HK-2 (cell line): ENCODE measurements around the gene GRPEL1.

ENCODE experiments used
- DNase-seq: peaks from one replicate; pipeline ENCODE4 v3.0.0-alpha.2; 2018; ENCODE audit not compliant: unreplicated experiment

GRPEL1 gene

DNA sequence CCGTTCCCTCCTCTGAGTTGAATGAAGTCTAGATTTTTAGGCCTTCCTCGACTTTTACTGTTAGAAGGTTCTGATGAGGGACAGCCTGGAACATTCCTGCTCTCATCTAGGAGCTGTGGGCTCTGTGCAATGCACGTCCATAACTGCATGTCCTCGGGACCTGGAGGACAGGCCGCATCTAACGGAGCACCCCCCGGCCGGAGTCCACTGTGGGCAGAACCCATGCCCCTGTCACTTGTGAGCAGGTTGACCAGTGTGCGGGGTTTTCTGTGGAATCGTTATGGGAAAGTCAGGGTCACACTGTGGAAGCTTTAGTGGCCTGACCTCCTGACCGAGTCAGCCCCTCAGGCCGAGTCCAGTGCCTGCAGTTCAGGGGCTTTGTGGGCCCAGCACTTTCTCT, 44.0 kb downstream of the GRPEL1 start:
- no peak for DNase-seq

DNA sequence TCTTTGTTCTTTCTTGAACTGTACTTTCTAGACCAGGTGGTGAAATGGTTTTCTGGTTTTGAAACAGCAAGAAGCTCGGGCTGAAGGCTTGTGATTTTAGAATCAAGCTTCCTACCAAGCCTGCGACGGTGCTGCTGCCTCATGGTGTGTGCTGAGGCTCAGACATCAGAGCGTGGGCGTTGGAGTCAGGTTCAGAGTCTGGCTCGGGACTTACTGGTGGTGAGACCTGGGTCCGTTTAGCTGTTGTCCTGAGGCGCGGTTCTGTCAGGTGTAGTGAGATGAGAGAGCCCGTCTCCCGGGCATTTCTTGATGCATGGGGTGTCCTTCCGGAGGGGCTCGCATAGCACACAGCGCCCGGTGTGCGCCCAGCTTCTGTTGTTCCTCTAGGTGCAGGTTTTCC, 44.4 kb downstream of the GRPEL1 start:
- no peak for DNase-seq

DNA sequence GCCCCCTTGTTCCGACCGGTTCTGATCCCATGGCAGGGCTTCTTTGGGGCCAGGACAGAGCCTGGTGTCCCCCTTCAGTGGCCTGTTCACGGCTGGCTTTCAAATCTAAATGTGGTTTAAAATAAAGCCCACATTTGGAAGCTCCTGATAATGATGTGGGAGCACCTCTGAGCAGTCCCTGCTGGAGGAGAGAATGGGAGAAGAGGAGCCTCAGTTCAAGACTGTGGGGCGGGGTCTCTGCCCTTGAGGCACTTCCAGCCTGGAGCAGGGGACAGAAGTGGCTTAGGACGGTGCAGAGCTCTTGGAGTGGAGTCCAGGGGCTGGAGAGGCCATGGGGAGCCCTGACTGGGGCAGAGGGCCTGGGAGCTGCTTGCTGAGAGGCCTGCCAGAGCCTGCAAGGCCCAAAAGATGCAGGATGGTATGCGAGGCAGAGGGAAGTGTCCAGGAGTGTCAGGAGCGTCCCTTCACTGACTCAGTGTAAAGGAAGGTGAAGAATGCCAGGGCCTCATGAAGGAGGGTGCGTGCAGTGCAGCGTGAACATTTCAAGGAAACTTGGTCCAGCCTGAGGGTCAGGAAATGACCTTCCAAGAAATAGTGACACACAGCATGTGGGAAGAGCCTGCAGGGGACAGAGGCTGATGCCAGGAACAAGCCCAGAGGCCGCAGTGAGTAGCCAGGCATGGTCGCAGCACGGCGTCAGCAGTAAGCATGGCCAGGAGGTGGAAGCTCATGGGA, 45.8 kb downstream of the GRPEL1 start:
- peak; percentile 90 for DNase-seq

DNA sequence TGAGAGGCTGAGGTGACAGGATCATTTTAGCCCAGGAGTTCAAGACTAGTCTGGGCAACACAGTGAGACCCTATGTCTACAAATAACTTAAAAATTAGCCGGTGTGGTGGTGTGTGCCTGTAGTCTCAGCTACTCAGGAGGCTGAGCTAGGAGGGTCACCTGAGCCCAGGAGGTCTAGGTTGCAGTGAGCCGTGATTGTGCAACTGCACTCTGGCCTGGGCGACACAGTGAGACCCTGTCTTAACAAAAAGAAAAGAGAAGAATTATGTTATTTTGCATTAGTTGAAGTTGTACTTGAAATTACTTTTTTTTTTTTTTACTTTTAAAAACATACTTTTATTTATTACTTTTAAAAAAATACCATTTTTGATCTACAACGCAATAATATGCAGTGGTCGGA, 46.5 kb downstream of the GRPEL1 start:
- DNase-seq, result no peak

DNA sequence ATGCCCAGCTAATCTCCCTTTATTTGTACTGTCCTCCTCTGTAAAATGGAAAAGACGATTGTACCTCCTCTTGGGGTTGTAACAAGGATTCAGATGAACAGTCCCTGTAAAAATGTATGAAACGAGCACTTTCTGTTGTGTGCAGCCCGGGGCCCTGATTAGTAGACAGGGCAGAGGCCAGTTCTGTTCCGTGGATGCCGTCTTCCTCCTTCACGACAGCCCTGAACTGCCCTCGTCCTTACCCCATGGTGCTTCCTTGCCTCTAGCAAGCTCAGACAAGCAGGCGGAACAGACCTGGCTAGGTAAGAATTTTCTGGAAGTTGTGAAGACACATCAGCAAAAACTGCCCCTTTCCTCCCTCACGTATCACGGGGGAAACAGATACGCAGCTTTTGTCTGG, 47.0 kb downstream of the GRPEL1 start:
- no peak for DNase-seq

DNA sequence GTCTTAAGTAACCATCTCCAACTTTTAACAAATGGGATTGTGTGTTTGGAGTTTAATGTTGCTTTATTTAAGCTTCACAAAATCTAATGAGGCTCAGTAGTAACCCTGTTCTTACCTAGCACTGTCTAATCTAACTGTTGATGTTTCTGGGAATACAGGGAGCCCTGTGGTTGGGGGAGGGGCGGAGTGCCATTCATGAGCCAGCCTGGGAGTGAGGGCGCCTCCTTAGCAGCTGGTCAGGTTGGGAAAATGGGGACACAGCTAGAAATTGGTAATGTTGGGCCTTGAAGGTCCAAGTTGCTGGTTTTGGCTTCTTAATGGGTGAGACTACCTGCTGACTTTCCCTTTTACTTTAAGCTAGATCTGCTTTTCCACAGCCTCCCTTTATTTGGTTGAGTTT, 47.6 kb downstream of the GRPEL1 start:
- DNase-seq, result no peak

DNA sequence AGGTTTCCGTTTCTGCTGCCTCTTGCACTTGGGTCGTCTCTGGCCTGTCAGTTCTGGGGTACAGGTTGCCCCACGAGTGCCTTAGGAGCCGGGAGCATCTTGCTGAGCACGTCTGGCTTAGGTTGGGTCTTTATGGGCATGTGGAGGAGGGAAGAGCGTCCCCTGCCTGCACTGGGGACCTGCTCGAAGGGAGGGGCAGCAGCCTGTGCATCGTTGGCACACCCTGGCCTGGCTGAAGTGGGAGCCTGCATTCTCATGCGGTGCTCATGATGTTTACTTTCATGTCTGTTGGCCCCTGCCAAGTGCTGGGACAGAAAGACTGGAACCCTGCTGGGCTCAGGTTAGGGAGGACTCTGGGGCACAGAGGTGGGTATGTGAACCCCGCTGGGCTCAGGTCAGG, 48.5 kb downstream of the GRPEL1 start:
- no peak for DNase-seq

DNA sequence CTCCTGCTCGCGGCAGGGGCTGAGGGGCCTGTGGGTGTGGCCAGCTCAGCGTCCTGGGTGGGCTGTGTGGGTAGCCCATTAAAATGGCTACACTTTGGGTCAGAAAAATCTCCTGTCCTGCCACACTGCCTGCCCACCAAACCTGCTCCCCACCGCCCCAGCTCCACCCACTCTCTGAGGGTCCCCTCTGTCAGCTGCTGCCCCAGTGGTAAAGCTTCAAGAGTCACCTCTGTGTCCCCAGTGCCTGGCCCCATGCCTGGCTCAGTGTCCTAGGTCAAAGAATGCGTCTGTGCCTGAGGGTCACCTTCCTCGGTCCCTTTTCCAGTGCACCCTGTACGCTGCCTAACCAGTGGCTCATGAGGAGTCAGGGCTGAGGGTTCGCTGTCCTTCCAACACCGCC, 49.6 kb downstream of the GRPEL1 start:
- DNase-seq, result no peak

DNA sequence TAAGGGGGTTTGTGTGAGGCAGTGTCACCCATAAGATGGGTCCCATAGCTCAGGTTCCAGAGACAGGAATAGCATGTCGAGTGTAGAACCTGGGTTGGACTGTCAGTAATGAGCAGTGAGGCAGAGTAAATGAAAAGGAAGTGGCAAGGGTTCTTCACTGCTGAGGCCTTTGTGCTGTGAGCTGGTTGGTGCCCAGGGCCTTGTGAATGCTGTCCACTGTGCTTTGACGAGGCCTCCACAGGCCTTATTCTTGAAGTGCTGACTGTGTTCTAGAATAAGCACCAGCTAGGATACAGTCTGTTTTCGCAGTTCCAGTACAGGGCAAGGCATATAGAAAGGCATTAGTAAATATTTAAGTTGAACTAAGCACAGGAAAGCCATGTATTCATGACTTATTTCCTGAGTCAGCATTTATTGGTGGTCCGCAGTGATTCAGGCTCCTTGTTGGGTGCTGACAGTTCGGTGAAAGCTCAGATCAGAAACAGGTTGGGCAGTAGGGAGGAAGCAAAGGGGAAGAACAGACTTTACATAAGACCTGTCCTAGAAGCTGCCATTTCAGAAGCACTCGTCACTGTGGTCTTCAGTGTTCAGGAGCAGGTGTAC, 50.3 kb downstream of the GRPEL1 start:
- no peak for DNase-seq

DNA sequence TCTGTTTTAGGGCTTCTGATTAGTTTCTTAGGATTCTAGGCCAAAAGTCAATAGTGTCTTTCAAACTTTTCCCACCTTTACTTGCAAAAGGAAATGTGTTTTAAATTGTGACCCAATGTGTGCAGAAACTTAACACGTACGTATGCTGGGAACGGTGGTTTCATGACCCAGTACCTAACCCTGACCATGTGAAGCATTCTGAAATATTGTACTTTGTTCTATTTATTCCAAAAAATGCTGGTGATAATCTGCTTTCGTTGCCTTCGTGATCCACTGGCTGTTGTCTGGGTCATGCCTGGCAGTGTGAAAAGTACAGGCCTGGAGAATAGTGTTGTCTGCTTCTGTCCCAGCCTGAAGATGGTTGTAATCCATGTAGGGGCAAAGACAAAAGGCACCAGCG, 51.4 kb downstream of the GRPEL1 start:
- DNase-seq, result no peak

DNA sequence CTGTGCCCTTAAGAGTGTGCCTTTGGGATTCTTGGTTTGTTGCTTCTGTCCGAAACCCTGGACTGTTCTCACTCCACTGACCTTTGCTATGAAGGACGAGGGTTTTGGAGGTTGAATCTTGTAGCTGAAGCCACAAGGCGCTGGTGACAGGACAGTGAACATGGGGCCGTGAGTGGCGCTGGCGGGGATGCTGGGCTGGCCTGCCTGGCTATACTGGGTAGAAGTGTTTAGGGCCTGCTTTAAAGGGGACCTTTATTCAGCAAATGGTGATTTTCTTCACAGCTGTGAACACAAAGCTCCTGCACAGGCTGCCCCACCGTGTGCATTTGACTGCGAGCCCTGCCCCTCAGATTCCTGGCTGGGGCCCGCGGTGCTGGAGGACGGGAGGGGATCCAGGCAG, 51.8 kb downstream of the GRPEL1 start:
- DNase-seq, result no peak

DNA sequence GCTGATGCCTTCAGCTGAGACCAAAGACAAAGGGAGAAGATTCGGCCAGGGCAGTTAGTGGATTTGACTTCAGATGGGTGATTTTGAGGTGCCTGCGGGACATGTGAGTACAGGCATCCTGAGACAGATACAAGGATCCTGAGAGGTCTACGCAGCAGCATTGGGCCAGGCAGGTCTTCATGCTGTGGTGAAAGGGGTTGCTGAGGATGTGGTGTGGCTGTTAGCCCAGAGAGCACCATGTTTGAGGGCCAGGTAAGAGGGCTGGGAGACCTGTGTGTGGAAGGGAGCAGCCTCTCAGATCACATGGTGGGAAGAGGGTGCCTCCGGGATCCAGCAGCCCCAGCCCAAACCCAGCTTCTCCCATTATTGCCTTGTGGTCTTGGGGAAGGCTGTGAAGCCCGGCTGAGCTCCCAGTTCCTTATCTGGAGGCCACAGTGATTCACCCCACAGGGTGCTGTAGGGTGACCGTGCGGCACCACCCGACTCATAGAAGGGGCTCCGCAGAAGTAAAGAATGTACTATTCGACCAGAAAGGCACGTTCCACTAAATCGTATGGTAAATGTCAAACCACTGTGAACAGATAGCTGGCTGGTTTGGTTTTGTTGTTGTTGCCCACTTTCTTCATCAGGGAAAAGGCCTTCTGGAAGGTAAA, 52.4 kb downstream of the GRPEL1 start:
- DNase-seq, result no peak

DNA sequence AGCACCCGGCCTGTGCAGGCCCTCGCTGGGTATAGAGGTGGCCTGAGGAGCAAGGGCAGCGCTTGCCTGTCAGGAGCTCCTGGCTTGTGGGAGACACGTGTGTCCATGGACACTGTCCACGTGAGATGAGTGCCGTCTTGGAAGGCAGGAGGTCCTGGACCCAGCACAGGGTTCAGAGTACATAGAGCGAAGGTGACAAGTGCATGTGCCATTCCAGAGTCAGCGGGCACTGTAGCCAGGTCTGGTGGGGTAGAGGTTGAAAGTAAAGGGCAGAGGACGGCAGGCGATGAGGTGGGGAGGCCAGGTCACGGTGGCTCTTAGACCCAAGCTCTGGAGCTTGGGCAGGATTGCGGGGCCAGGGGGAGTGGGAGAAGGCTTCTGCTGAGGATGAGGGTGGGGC, 53.0 kb downstream of the GRPEL1 start:
- no peak for DNase-seq

DNA sequence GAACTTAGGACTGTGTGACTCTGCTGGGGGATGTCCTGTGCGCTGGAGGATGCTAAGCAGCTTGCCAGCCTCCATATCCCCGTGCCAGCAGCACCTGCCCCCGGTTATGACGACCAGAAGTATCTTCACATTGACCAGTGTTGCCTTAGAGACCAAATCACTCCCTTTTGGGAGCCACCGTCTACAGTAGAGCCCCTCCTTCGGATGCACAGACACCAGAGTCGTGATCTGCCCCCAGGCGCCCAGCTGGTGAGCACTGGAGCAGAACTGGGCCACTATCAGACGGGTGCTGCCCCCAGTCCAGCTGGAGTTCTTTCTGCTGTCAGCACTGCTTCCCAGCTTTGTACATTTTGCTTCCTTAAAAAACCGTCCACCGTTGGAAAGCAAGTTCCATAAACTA, 54.7 kb downstream of the GRPEL1 start:
- no peak for DNase-seq

DNA sequence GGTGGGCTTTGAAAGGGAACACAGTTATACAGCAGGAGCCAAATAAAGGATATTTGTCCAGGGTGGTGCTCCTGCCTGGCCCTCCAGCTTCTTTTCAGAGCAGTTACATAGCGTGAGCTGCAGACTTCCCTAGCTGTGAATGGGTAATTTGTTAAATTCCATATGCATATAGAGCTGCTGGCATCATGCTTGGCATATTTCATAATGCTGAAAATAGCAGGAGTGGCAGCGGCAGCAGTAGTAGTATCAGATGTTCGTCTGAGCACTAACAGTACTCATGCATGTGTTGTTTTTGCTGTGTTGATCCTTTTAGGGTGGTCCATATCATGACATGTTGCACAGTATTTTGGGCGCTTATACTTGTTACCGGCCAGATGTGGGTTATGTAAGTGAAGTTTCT, 58.3 kb downstream of the GRPEL1 start:
- DNase-seq, result no peak
